ENCODE measurements around the gene CISD3. TPM values are rescaled to one million over a fixed set of nuclear protein-coding genes. Genes with fewer than 3 reads are reported as not detected.

CISD3 gene
- total RNA-seq, 2 experiments from 2014 or later: 48.2 to 56.1 TPM

GRCh38 chr17:38702166-38702915 lies 27.8 kb upstream of the CISD3 start:
- no peaks in the 10 kb centered on the region for H3K9me3 Mint-ChIP-seq (ENCODE audit: insufficient read depth)
- CTCF ChIA-PET: interaction anchor here (1.0 to 4.0 kb wide), 5 partner anchors 25 to 390 kb away, joined by 3 to 21 read pairs (median 9); no protein-coding TSS in a partner anchor
- H3K4me3 Mint-ChIP-seq: peak overlapping the region; percentile 87

GRCh38 chr17:38702916-38703741 lies 27.0 kb upstream of the CISD3 start:
- POLR2A ChIA-PET: interaction anchor here (0.5 to 7.3 kb wide), 7 partner anchors 9 to 49 kb away, joined by 3 to 92 read pairs (median 7); partner anchors contain the start of genes EPOP and PSMB3
- Mint-ChIP-seq H3K4me3 (peak overlapping the region; percentile 87), H3K36me3 (ENCODE audit: low read depth) (peaks cover 20% of the 10 kb centered on the region), H3K27ac (peak overlapping the region; percentile 97), H3K9me3 (ENCODE audit: insufficient read depth) (no peaks in the 10 kb centered on the region), H3K27me3 (ENCODE audit: low read depth) (no peaks in the 10 kb centered on the region), H3K4me1 (ENCODE audit: low read depth) (peaks cover 52% of the 10 kb centered on the region)
- peak; percentile 51 for DNase-seq
- no peak for ATAC-seq
- CTCF ChIA-PET: interaction anchor here (1.0 to 4.0 kb wide), 4 partner anchors 26 to 390 kb away, joined by 3 to 21 read pairs (median 16); no protein-coding TSS in a partner anchor

More at GRCh38 chr17:38702166-38702915, 27.8 kb upstream of the CISD3 start:
- Mint-ChIP-seq H3K27ac (peak overlapping the region; percentile 97), H3K4me1 (ENCODE audit: low read depth) (peaks cover 52% of the 10 kb centered on the region), H3K27me3 (ENCODE audit: low read depth) (no peaks in the 10 kb centered on the region), H3K36me3 (ENCODE audit: low read depth) (peaks cover 12% of the 10 kb centered on the region)
- peak; percentile 47 for ATAC-seq
- DNase-seq: peak; percentile 85
- POLR2A ChIA-PET: interaction anchor here (0.5 to 7.3 kb wide), 10 partner anchors 8 to 150 kb away, joined by 3 to 92 read pairs (median 4); partner anchors contain the start of genes EPOP and PSMB3

- Mint-ChIP-seq H3K27ac (peak overlapping the region; percentile 97), H3K27me3 (ENCODE audit: low read depth) (no peaks in the 10 kb centered on the region), H3K9me3 (ENCODE audit: insufficient read depth) (no peaks in the 10 kb centered on the region), H3K4me3 (peak overlapping the region; percentile 87), H3K4me1 (ENCODE audit: low read depth) (peaks cover 55% of the 10 kb centered on the region), H3K36me3 (ENCODE audit: low read depth) (peaks cover 25% of the 10 kb centered on the region)
- DNase-seq: peak; percentile 86
- peak; percentile 31 for ATAC-seq
- POLR2A ChIA-PET: interaction anchor here (0.6 to 7.3 kb wide), 15 partner anchors 10 to 121 kb away, joined by 3 to 92 read pairs (median 9); partner anchors contain the start of genes CWC25 and PSMB3
- CTCF ChIA-PET: interaction anchor here (1.6 to 4.0 kb wide), 4 partner anchors 24 to 31 kb away, joined by 11 to 27 read pairs (median 16); no protein-coding TSS in a partner anchor
Measured at GRCh38 chr17:38703742-38704605, 26.2 kb upstream of the CISD3 start.

- peaks cover 32% of the 10 kb centered on the region for H3K36me3 Mint-ChIP-seq (ENCODE audit: low read depth)
- ATAC-seq (peak; percentile 38), DNase-seq (peak; percentile 80)
- H3K4me1 Mint-ChIP-seq (ENCODE audit: low read depth): peaks cover 59% of the 10 kb centered on the region
- peak within 1 kb of the TSS; percentile 95 for H3K4me3 Mint-ChIP-seq
- H3K27ac Mint-ChIP-seq: peak within 1 kb of the TSS; percentile 97
- CTCF ChIA-PET: interaction anchor here (1.6 to 3.9 kb wide), 5 partner anchors 8 to 30 kb away, joined by 5 to 27 read pairs (median 11); partner anchors contain the start of gene CISD3
- POLR2A ChIA-PET: interaction anchor here (0.6 to 7.3 kb wide), 15 partner anchors 9 to 121 kb away, joined by 3 to 92 read pairs (median 9); partner anchors contain the start of genes CWC25 and PSMB3
- no peaks in the 10 kb centered on the region for H3K9me3 Mint-ChIP-seq (ENCODE audit: insufficient read depth)
- H3K27me3 Mint-ChIP-seq (ENCODE audit: low read depth): no peaks in the 10 kb centered on the region
Measured at GRCh38 chr17:38704606-38705522, 25.3 kb upstream of the CISD3 start, which contains the start of gene MLLT6. TSS of gene MLLT6 (plus strand) at chr17:38705273. CDS start at chr17:38705633, 360 bp downstream.

- Mint-ChIP-seq H3K4me1 (ENCODE audit: low read depth) (peaks cover 61% of the 10 kb centered on the region), H3K27ac (peak overlapping the region; percentile 71), H3K27me3 (ENCODE audit: low read depth) (no peaks in the 10 kb centered on the region), H3K36me3 (ENCODE audit: low read depth) (peaks cover 38% of the 10 kb centered on the region), H3K4me3 (peak overlapping the region; percentile 95), H3K9me3 (ENCODE audit: insufficient read depth) (no peaks in the 10 kb centered on the region)
- ATAC-seq: peak; percentile 2
- POLR2A ChIA-PET: interaction anchor here (1.0 to 7.3 kb wide), 12 partner anchors 10 to 120 kb away, joined by 3 to 92 read pairs (median 9); partner anchors contain the start of genes CWC25 and PSMB3
- CTCF ChIA-PET: interaction anchor here (0.7 to 3.9 kb wide), 7 partner anchors 8 to 29 kb away, joined by 3 to 27 read pairs (median 11); partner anchors contain the start of gene CISD3
- no peak for DNase-seq
Measured at GRCh38 chr17:38705523-38705802, 24.7 kb upstream of the CISD3 start.

DNA sequence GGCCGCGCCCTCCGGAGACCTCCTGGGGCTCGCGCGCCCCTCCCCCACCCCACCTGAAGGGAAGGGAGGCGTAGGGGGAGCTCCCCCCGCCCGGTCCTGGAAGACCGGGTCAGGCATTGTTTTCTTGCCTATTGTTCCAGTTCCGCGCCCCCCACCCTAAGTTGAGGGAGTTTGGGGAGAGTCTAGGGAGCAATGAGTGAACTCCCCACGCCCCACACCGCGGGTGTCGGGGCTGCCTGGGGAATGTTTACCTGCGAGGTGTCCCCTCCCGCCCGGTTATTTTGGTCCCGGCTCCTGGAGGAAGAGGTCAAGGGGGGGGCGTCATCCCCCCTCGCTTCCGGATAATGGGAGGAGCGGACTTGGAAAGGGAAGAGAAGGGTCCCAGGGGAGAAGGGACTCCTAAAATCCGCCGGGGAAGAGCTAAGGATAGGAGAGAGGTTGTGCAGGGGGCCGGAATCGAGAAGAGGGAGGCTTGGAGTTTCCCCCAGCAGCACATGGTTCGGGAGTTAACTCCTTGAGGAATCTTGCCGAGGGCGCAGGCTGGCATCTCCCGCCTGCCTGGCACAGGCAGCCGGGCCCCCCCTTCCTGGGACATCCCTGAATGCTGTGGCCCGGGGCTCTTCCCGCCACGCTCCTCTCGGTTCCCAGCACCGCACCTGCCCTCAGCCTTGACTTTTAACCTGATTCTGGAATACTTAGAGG lies 24.2 kb upstream of the CISD3 start:
- ChIA-PET POLR2A (interaction anchor here (0.8 to 7.3 kb wide), 9 partner anchors 10 to 118 kb away, joined by 3 to 92 read pairs (median 9); no protein-coding TSS in a partner anchor), CTCF (interaction anchor here (0.7 to 3.9 kb wide), 7 partner anchors 9 to 29 kb away, joined by 3 to 27 read pairs (median 15); partner anchors contain the start of gene CISD3)
- Mint-ChIP-seq H3K36me3 (ENCODE audit: low read depth) (peaks cover 43% of the 10 kb centered on the region), H3K4me3 (peak overlapping the region; percentile 95), H3K9me3 (ENCODE audit: insufficient read depth) (no peaks in the 10 kb centered on the region), H3K4me1 (ENCODE audit: low read depth) (peaks cover 63% of the 10 kb centered on the region), H3K27me3 (ENCODE audit: low read depth) (no peaks in the 10 kb centered on the region), H3K27ac (peak overlapping the region; percentile 92)
- ATAC-seq (no peak), DNase-seq (peak; percentile 38)

- peaks cover 50% of the 10 kb centered on the region for H3K36me3 Mint-ChIP-seq (ENCODE audit: low read depth)
- ChIA-PET CTCF (interaction anchor here (0.7 to 3.9 kb wide), 9 partner anchors 9 to 39 kb away, joined by 3 to 27 read pairs (median 5); partner anchors contain the start of gene CISD3), POLR2A (interaction anchor here (0.7 to 7.3 kb wide), 8 partner anchors 9 to 117 kb away, joined by 3 to 92 read pairs (median 4); no protein-coding TSS in a partner anchor)
- H3K27ac Mint-ChIP-seq: peak overlapping the region; percentile 92
- H3K27me3 Mint-ChIP-seq (ENCODE audit: low read depth): no peaks in the 10 kb centered on the region
- H3K9me3 Mint-ChIP-seq (ENCODE audit: insufficient read depth): no peaks in the 10 kb centered on the region
- DNase-seq (peak; percentile 49), ATAC-seq (no peak)
- peaks cover 63% of the 10 kb centered on the region for H3K4me1 Mint-ChIP-seq (ENCODE audit: low read depth)
- peak overlapping the region; percentile 95 for H3K4me3 Mint-ChIP-seq
Measured at GRCh38 chr17:38706505-38707216, 23.5 kb upstream of the CISD3 start.

- H3K27me3 Mint-ChIP-seq (ENCODE audit: low read depth): no peaks in the 10 kb centered on the region
- ATAC-seq: no peak
Measured at GRCh38 chr17:38707678-38708351, 22.3 kb upstream of the CISD3 start.

More at GRCh38 chr17:38707678-38708351, 22.3 kb upstream of the CISD3 start:
- H3K4me3 Mint-ChIP-seq: peak overlapping the region; percentile 95
- H3K9me3 Mint-ChIP-seq (ENCODE audit: insufficient read depth): no peaks in the 10 kb centered on the region
- peaks cover 66% of the 10 kb centered on the region for H3K4me1 Mint-ChIP-seq (ENCODE audit: low read depth)
- ChIA-PET CTCF (interaction anchor here (2.2 to 3.9 kb wide), 3 partner anchors 20 to 27 kb away, joined by 16 to 27 read pairs (median 20); partner anchors contain the start of gene CISD3), POLR2A (interaction anchor here (0.8 to 7.3 kb wide), 4 partner anchors 12 to 20 kb away, joined by 3 to 92 read pairs (median 20); no protein-coding TSS in a partner anchor)
- peaks cover 60% of the 10 kb centered on the region for H3K36me3 Mint-ChIP-seq (ENCODE audit: low read depth)
- no peak for DNase-seq
- H3K27ac Mint-ChIP-seq: peak overlapping the region; percentile 92
